ENCODE data around the gene SPATA21. TPM values are rescaled to one million over a fixed set of nuclear protein-coding genes. Genes with fewer than 3 reads are reported as not detected.
A peak's percentile ranks its signal among the peaks of the same experiment; 100 is the strongest.

SPATA21 gene
- total and polyA plus RNA-seq, 2 donors from 2014 or later: not detected

- Histone ChIP-seq H3K27ac (ENCODE audit: low read depth in 2 of 2, low read length in 2 of 2) (no peak overlapping the region), H3K4me1 (ENCODE audit: control insufficient read depth in 2 of 3, insufficient read depth in 2 of 3, low read depth in 1 of 3, low read length in 3 of 3) (peaks cover 0 to 10% (median 0%) of the 10 kb centered on the region in 3 donors), H3K9ac (ENCODE audit: low read length in 3 of 3) (no peak overlapping the region), H3K4me3 (ENCODE audit: low read length in 3 of 3) (no peak overlapping the region), H3K9me3 (ENCODE audit: control insufficient read depth in 2 of 3, insufficient read depth in 1 of 3, low read length in 3 of 3) (no peaks in the 10 kb centered on the region), H3K27me3 (ENCODE audit: control insufficient read depth, insufficient read depth, low read length) (no peaks in the 10 kb centered on the region), H3K36me3 (ENCODE audit: control insufficient read depth in 2 of 3, insufficient read depth in 3 of 3, low read length in 3 of 3) (peaks cover 3 to 11% (median 8%) of the 10 kb centered on the region in 3 donors)
- intact Hi-C loops (cut with DNase I): no loop called here
- FAIRE-seq (no peak), DNase-seq (no peak)
- TF ChIP-seq CTCF (IDR thresholded peaks at IDR 0.05; ENCODE audit: borderline replicate concordance, extremely low read depth, insufficient read depth): no peak
Observed at GRCh38 chr1:16442941-16443340, 5.7 kb upstream of the SPATA21 start.

- FAIRE-seq: no peak
- H3K4me3 ChIP-seq (ENCODE audit: low read length in 3 of 3): no peak overlapping the region
- no peak overlapping the region for H3K27ac ChIP-seq (ENCODE audit: low read depth in 2 of 2, low read length in 2 of 2)
Observed at GRCh38 chr1:16442265-16442664, 5.0 kb upstream of the SPATA21 start.

GRCh38 chr1:16441282-16441665 lies 4.0 kb upstream of the SPATA21 start:
- peak overlapping the region; percentile 78 to 96 (median 81) for H3K9ac ChIP-seq (ENCODE audit: low read length in 3 of 3)
- H3K27ac ChIP-seq (ENCODE audit: low read depth in 2 of 2, low read length in 2 of 2): peak overlapping the region; percentile 38 to 76
- intact Hi-C loops (cut with DNase I): no loop called here
- no peaks in the 10 kb centered on the region for H3K9me3 ChIP-seq (ENCODE audit: control insufficient read depth in 2 of 3, insufficient read depth in 1 of 3, low read length in 3 of 3)
- peak overlapping the region; percentile 91 to 98 (median 98) for H3K4me3 ChIP-seq (ENCODE audit: low read length in 3 of 3)
- no peaks in the 10 kb centered on the region for H3K27me3 ChIP-seq (ENCODE audit: control insufficient read depth, insufficient read depth, low read length)
- peaks cover 0 to 10% (median 0%) of the 10 kb centered on the region in 3 donors for H3K4me1 ChIP-seq (ENCODE audit: control insufficient read depth in 2 of 3, insufficient read depth in 2 of 3, low read depth in 1 of 3, low read length in 3 of 3)
- FAIRE-seq: no peak
- peaks cover 3 to 9% (median 5%) of the 10 kb centered on the region in 3 donors for H3K36me3 ChIP-seq (ENCODE audit: control insufficient read depth in 2 of 3, insufficient read depth in 3 of 3, low read length in 3 of 3)
- DNase-seq: peak in 2 of 5 donors; percentile 6 to 16
- no peak for TF ChIP-seq CTCF (IDR thresholded peaks at IDR 0.05; ENCODE audit: borderline replicate concordance, extremely low read depth, insufficient read depth)

More at GRCh38 chr1:16442265-16442664, 5.0 kb upstream of the SPATA21 start:
- H3K9ac ChIP-seq (ENCODE audit: low read length in 3 of 3): no peak overlapping the region
- H3K9me3 ChIP-seq (ENCODE audit: control insufficient read depth in 2 of 3, insufficient read depth in 1 of 3, low read length in 3 of 3): no peaks in the 10 kb centered on the region
- H3K36me3 ChIP-seq (ENCODE audit: control insufficient read depth in 2 of 3, insufficient read depth in 3 of 3, low read length in 3 of 3): peaks cover 3 to 9% (median 5%) of the 10 kb centered on the region in 3 donors
- no peaks in the 10 kb centered on the region for H3K27me3 ChIP-seq (ENCODE audit: control insufficient read depth, insufficient read depth, low read length)
- no peak for DNase-seq
- TF ChIP-seq CTCF (IDR thresholded peaks at IDR 0.05; ENCODE audit: borderline replicate concordance, extremely low read depth, insufficient read depth): no peak
- peaks cover 0 to 10% (median 0%) of the 10 kb centered on the region in 3 donors for H3K4me1 ChIP-seq (ENCODE audit: control insufficient read depth in 2 of 3, insufficient read depth in 2 of 3, low read depth in 1 of 3, low read length in 3 of 3)
- intact Hi-C loops (cut with DNase I): no loop called here
